NCI-H146 treated with DMSO at 0.1 percent for 48 hours (cell line): ENCODE measurements around the gene MRPL43.

ENCODE experiments used
- DNase-seq: peaks from one replicate; lab custom pipeline; 2025; ENCODE audit not compliant: unreplicated experiment; lab: John Stamatoyannopoulos, UW

The MRPL43 gene

GRCh38 chr10:101020427-101021075, 33.3 kb upstream of the MRPL43 start:
- no peak for DNase-seq

GRCh38 chr10:101019440-101019703, 32.1 kb upstream of the MRPL43 start:
- no peak for DNase-seq

DNA sequence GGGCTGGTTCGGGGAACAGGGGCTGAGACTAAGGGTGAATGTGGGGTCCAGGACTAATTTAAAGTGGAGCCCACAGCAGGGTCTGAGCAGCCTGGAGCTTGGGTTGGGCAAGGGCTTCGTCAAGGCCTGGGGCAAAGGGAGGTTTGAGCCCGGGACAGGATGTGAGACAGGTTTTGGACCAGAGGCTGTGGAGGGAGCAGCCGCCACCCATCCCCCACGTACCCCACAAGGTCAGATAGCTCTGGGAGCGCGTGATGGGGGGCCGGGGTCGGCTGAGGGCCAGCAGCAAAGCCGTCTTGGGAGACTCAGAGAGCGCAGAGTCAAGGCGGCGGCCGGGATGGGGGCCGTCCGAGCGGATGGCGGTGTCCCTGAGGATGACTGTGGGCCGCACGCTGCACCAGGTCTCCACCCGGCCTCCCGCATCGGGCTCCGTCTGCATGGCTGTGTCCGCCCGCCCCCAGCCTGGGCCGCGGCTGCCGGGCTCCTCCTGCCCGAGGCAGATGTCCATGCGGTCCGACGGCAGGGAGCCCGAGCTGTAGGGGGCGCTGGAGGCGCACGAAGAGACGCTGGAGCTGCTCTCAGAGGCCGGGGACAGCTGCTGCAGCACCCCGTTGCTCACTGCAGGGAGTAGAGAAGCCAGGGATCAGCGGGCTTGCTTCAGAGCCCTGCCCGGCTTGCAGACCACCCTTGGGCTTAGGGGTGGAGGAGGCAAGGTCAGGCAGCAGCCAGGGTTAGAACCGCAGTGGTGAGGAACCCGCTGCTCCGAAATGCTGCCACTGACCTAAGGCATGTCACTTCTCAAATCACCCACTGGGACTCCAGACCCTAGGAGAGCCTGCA, 31.5 kb upstream of the MRPL43 start:
- DNase-seq: peak; percentile 66

DNA sequence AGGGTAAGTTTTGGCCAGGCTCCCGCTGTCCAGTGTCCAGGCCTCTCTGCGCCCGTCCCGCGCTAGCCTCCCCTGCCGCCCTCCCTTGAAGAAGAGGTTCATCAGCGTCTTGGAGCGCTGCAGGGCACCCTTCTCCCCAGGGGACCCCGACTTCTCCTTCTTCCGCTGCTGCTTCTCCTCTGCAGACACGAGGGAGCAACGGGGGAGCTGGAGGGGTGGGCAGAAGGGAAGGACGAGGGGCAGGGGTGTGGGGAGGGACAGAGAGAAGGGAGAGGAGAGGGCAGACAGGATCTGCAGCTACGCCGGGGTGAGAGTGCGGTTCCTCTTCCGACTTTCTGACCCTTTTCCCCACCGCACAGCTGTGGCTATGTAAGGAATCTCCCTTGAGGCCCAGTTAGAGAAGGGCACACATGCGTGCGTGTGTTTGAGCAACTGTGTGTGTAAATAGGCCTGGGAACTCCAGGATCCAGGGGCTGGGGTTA, 30.9 kb upstream of the MRPL43 start:
- DNase-seq: no peak

DNA sequence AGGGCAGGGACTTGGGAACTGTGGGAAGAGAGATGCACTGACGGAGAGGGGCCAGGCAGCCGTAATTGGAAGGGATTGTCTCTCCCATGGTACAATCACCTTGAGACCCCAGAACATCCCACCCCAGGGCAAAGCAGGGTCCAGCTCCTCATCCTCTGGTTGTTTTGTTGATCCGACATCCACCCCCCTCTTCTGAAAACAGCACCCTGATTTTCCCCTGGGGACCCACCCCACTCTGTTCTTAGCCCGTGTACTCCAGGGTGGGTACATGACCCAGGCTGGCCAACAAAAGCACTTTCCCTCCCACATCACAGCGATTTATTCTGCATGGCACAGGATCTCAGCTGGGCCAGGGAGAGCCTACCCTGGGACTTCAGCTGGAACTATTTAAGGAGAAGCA, 29.5 kb upstream of the MRPL43 start:
- no peak for DNase-seq

- no peak for DNase-seq
Measured at GRCh38 chr10:101015582-101015973, 28.3 kb upstream of the MRPL43 start.

GRCh38 chr10:101014966-101015581, 27.8 kb upstream of the MRPL43 start:
- DNase-seq: no peak

DNA sequence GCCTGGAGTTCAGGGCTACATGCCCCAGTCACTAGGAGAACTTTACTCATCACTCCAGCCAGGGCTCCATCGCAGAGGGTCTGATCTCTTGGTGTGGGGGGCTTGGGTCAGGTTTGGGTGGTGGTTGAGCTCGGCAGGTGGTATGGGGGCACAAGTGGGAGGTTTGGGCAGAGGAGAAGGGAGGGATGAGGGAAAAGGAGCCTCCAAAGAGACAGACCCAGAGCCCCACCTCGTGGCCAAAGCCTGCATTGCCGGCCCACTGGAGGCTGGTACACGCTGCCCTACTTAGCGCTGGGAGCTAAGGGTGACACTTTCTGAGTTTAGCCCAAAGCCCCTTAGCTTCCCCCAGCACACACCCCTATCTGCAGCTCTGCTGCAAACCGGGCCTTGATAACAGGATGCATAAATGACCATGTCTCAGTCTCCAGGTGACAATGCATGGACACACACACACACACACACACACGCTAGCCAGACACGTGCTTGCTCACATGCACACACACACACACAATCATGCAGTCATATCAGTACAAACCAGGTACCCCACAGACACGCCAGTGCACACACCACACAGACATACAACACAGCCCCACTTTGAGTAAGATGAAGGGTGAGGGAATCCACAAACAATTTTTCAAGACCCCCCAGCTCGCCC, 27.1 kb upstream of the MRPL43 start:
- peak; percentile 40 for DNase-seq

DNA sequence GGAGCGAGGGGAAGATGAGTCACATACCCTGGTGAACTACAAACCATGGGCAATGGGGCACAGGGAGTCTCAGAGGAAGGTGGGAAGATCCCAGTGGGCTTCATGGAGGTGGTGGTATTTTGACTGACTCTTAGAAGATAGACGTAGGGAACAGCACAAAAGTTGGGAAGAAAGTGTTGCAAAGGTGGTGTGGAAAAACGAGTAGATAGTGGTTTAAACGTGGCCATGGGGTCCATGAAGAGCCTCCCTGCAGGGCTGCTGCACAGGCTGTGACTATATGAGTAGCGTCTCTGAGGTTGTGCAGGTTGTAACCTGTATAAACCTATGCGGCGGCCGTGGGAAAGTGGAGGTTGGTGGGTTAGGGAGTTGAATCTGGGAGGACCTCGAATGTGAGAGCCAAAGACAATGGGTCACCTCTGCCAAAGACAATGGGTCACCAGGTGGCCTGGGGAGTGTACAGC, 26.1 kb upstream of the MRPL43 start:
- no peak for DNase-seq

DNA sequence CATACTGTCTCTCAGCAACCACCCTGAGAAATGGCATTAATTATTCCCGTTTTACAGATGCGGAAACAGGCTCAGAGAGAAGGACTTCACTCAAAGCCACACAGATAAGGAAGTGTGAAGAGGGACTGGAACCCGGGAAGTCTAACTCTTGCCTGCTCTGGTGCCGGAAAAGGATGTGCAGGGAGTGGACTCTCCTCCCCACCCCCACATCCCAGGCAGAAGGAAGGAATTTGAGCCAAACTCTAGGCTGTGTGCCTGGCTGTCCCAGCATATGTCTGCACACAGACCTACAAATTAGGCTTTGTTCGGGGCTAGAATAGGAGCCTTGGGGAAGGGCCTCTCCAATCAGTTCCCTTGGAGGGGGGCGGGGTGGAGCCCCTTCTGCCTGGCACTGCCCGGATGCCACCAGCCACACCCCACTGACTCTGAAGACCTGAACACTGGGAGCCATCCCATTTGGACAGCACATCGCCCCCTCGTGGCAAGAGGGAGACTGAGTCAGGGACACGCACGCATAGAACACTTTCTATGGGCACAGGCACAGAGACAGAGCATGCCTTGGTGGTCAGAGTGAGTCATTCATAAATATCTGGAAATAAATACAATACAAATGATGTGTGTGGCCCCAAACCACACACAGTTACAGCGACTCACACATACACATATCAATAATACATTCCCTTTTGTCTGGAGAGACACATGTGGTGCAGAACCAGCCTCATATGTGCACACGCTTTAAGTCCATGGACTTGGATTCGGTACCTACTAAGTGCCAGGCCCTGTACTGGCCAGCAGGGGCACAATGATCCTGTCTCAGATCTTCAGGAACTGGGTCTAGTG, 25.4 kb upstream of the MRPL43 start:
- peak; percentile 50 for DNase-seq

GRCh38 chr10:101011517-101012423, 24.5 kb upstream of the MRPL43 start:
- no peak for DNase-seq

- no peak for DNase-seq
Measured at GRCh38 chr10:101010329-101010728, 23.0 kb upstream of the MRPL43 start.

- no peak for DNase-seq
Measured at GRCh38 chr10:101008823-101009423, 21.6 kb upstream of the MRPL43 start.

GRCh38 chr10:101007915-101008822, 20.9 kb upstream of the MRPL43 start:
- no peak for DNase-seq

GRCh38 chr10:101007099-101007711, 19.9 kb upstream of the MRPL43 start:
- DNase-seq: no peak

DNA sequence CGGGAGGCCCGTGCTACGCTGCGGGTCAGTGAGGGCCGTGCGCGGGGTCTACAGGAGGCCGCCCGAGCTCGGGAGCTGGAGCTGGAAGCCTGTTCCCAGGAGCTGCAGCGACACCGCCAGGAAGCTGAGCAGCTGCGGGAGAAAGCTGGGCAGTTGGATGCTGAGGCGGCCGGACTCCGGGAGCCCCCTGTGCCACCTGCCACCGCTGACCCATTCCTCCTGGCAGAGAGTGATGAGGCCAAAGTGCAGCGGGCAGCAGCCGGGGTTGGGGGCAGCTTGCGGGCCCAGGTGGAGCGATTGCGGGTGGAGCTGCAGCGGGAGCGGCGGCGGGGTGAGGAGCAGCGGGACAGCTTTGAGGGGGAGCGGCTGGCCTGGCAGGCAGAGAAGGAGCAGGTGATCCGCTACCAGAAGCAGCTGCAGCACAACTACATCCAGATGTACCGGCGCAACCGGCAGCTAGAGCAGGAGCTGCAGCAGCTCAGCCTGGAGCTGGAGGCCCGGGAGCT, 19.3 kb upstream of the MRPL43 start:
- no peak for DNase-seq

DNA sequence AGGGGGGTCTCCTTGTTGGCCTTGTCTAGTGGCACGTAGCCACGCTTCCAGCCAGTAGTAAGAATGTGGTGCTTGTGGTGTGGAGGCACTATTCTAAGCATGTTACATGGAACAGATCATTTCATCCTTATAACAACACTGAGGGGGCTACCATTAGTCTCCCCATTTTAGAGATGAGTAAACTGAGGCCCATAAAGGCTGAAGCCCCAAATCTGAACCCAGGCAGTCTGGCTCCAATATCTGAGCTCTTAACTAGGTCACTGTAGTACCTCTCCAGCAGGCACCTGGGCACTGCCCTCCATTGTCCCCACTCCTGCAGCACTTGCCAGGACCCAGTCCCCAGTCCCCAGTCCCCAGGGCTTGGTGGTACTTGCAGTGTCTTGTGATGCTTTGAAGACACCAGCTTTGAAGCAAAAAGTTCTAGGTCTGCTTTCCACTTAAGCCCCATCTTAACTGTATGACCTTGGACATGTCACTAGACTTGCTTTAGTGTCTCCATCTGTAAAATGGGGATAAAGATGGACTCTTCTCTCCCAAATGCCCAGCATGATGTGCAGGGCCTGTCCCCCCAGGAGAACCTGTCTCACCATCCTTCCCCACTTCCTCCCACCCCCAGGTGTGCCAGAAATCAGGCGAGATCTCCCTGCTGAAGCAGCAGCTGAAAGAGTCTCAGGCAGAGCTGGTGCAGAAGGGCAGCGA, 18.7 kb upstream of the MRPL43 start:
- no peak for DNase-seq
